NCI-H2171 treated with DMSO at 0.1 percent for 48 hours (cell line): ENCODE data around the gene ZNF506.
A peak's percentile ranks its signal among the peaks of the same experiment; 100 is the strongest.
"Not testable (repeated sequence)": the region's sequence is repeated elsewhere in the genome, so short reads cannot be mapped to it uniquely, and the experiment has no call there.

ENCODE experiments used
- DNase-seq: peaks from one replicate; lab custom pipeline; 2025; lab: John Stamatoyannopoulos, UW

Gene ZNF506

GRCh38 chr19:19778666-19779065, 42.9 kb downstream of the ZNF506 start:
- no peak for DNase-seq

GRCh38 chr19:19777692-19778091, 43.9 kb downstream of the ZNF506 start:
- no peak for DNase-seq

- peak; percentile 97 for DNase-seq
These were observed 45.1 kb downstream of the ZNF506 start for GRCh38 chr19:19776206-19777008.

- no peak for DNase-seq
These were observed 45.7 kb downstream of the ZNF506 start for GRCh38 chr19:19775891-19776205.

GRCh38 chr19:19774354-19775033, 47.1 kb downstream of the ZNF506 start:
- no peak for DNase-seq

- DNase-seq = peak; percentile 52
These were observed 49.6 kb downstream of the ZNF506 start for GRCh38 chr19:19771963-19772362.

- DNase-seq = not testable (repeated sequence)
These were observed 51.6 kb downstream of the ZNF506 start for GRCh38 chr19:19769971-19770370.

- DNase-seq = no peak
These were observed 63.4 kb downstream of the ZNF506 start for GRCh38 chr19:19758164-19758563.

GRCh38 chr19:19752760-19753403, 68.7 kb downstream of the ZNF506 start:
- DNase-seq = no peak

GRCh38 chr19:19751846-19752245, 69.7 kb downstream of the ZNF506 start:
- no peak for DNase-seq

- DNase-seq = no peak
These were observed 70.4 kb downstream of the ZNF506 start for GRCh38 chr19:19750842-19751790.

GRCh38 chr19:19749908-19750841, 71.4 kb downstream of the ZNF506 start:
- no peak for DNase-seq

GRCh38 chr19:19749117-19749907, 72.2 kb downstream of the ZNF506 start:
- no peak for DNase-seq

GRCh38 chr19:19748249-19748938, 73.2 kb downstream of the ZNF506 start:
- no peak for DNase-seq

GRCh38 chr19:19747357-19748220, 74.0 kb downstream of the ZNF506 start:
- DNase-seq = no peak

- DNase-seq = no peak
These were observed 75.0 kb downstream of the ZNF506 start for GRCh38 chr19:19746286-19747213.
